ENCODE measurements around the gene THSD4.

- TF ChIP-seq CTCF (IDR thresholded peaks at IDR 0.05): no peak
- no peak for TF ChIP-seq POLR2A (IDR thresholded peaks at IDR 0.05)
- TF ChIP-seq POLR2AphosphoS5 (IDR thresholded peaks at IDR 0.05; ENCODE audit: insufficient read depth in 1 of 2, low read depth in 1 of 2): no peak
Observed at GRCh38 chr15:71313806-71314205, 198.5 kb downstream of the THSD4 start.
